Endodermal cell (in vitro differentiated cells): Measurements from ENCODE around the gene HDAC5. TPM values are rescaled to one million over a fixed set of nuclear protein-coding genes. Genes with fewer than 3 reads are reported as not detected.

ENCODE experiments used
- DNase-seq: peaks from one replicate; pipeline ENCODE4 v3.0.0-alpha.2; 2017
- H3K27ac ChIP-seq: 2 replicates; pipeline ENCODE4 v1.5.1; 2013; ENCODE audit warnings: mild to moderate bottlenecking, low read depth, low read length, moderate library complexity
- H3K27me3 ChIP-seq: 2 replicates; pipeline ENCODE4 v1.6.1; 2013; ENCODE audit warnings: mild to moderate bottlenecking, low read length, moderate library complexity; ENCODE audit not compliant: insufficient read depth, control insufficient read depth, poor library complexity, severe bottlenecking
- H3K36me3 ChIP-seq: 2 replicates; pipeline ENCODE4 v1.7.0; 2013; ENCODE audit warnings: mild to moderate bottlenecking, low read length, moderate library complexity; ENCODE audit not compliant: control insufficient read depth, insufficient read depth
- H3K4me1 ChIP-seq: one replicate; pipeline ENCODE4 v1.7.0; 2013; ENCODE audit warnings: low read length; ENCODE audit not compliant: control insufficient read depth, insufficient read depth
- H3K4me3 ChIP-seq: 2 replicates; pipeline ENCODE4 v1.5.1; 2013; ENCODE audit warnings: mild to moderate bottlenecking, low read length, moderate library complexity
- H3K9ac ChIP-seq: 2 replicates; pipeline ENCODE4 v1.6.1; 2013; ENCODE audit warnings: mild to moderate bottlenecking, low read length, moderate library complexity; ENCODE audit not compliant: poor library complexity, severe bottlenecking; ENCODE audit errors: extremely low read depth
- H3K9me3 ChIP-seq: 2 replicates; pipeline ENCODE4 v1.6.1; 2013; ENCODE audit warnings: mild to moderate bottlenecking, low read length, moderate library complexity; ENCODE audit not compliant: control insufficient read depth
- H3K27ac Mint-ChIP-seq: 2 replicates; pipeline ENCODE4 v1.8.0; 2020; ENCODE audit warnings: mixed read lengths
- H3K27me3 Mint-ChIP-seq: 2 replicates; pipeline ENCODE4 v1.8.0; 2021; ENCODE audit warnings: mild to moderate bottlenecking, mixed read lengths; ENCODE audit not compliant: insufficient read depth
- H3K36me3 Mint-ChIP-seq: 2 replicates; pipeline ENCODE4 v1.8.0; 2020; ENCODE audit warnings: low read depth, mixed read lengths
- H3K4me1 Mint-ChIP-seq: 2 replicates; pipeline ENCODE4 v1.8.0; 2020; ENCODE audit warnings: mixed read lengths
- H3K4me3 Mint-ChIP-seq: 2 replicates; pipeline ENCODE4 v1.8.0; 2020; ENCODE audit warnings: mild to moderate bottlenecking, moderate library complexity, mixed read lengths
- H3K9me3 Mint-ChIP-seq: 2 replicates; pipeline ENCODE4 v1.8.0; 2020; ENCODE audit warnings: mild to moderate bottlenecking, mixed read lengths
- CTCF ChIP-seq: fragments of 200-600 bp; sonication (generic); conservative IDR thresholded peaks from 2 replicates; pipeline ENCODE4 v1.5.0; 2021; ENCODE audit warnings: antibody characterized with exemption, mild to moderate bottlenecking
- WGBS, 2 experiments: methylation state at CpG; one replicate each; pipeline versions ENCODE4 v1.1.5 to v1.1.7; 2013; ENCODE audit warnings: missing lambda C conversion rate in 2 of 2, mixed read lengths in 1 of 2; ENCODE audit not compliant: insufficient coverage in 1 of 2, insufficient read length in 1 of 2; 5-methylcytosine and 5-hydroxymethylcytosine counted together
- total RNA-seq, 2 donors: library from RNA; stranded (reverse); fragmentation: NEBNext Ultra II Directional in 1 of 2; extraction: Animal tissue kit (Norgen Biotek cat#: 25700) in 1 of 2; gene quantifications; 2 replicates in 1 of 2; 3 replicates in 1 of 2; pipeline ENCODE4 v1.2.1, GENCODE V29; 2021

HDAC5 gene
- total RNA-seq, 2 donors from 2014 or later = 36.9 to 64.6 TPM

DNA sequence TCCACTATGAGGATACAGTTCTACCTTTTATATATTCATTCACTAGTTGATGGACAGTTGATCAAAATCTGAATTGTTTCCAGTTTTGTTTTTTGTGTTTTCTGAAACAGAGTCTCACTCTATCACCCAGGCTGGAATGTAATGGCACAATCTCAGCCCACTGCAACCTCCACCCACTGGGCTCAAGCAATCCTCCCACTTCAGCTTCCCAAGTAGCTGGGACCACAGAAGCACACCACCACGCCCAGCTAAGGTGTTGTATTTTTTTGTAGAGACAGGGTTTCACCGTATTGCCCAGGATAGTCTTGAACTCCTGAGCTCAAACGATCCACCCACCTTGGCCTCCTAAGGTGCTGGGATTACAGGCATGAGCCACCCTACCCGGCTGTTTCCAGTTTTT is 78.0 kb downstream of the HDAC5 start:
- no peak for DNase-seq
- WGBS, 2 experiments = 85 to 93% methylated on average over 3 to 4 of the region's 4 CpGs
- Mint-ChIP-seq H3K27me3 (no peaks in the 10 kb centered on the region), H3K9me3 (no peaks in the 10 kb centered on the region), H3K36me3 (peaks cover 45% of the 10 kb centered on the region), H3K4me3 (no peak overlapping the region), H3K4me1 (peaks cover 2% of the 10 kb centered on the region), H3K27ac (no peak overlapping the region)
- no peaks in the 10 kb centered on the region for H3K9me3 ChIP-seq
- H3K36me3 ChIP-seq = peaks cover 54% of the 10 kb centered on the region
- H3K9ac ChIP-seq = no peak overlapping the region
- H3K4me3 ChIP-seq = no peak overlapping the region
- no peak for TF ChIP-seq CTCF
- no peaks in the 10 kb centered on the region for H3K4me1 ChIP-seq
- no peaks in the 10 kb centered on the region for H3K27me3 ChIP-seq
- no peak overlapping the region for H3K27ac ChIP-seq

DNA sequence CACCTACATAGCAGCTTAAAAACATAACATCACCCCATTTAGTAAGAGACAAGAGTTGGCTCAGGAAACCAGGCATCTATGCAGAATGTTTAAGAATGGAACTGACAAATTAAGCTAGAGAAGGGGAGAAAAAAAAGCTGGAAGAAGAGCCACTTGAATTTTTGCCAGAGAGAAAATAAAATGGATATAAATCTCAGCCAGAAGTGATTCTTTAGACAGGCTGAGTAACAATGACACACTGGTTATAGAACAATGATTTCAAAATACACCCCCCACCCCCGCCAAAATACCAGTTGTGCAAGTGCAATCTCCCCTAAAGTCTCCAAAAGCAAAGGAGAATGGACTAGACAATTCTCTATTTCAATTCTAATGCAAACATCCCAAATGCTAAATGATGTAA is 79.4 kb downstream of the HDAC5 start:
- Mint-ChIP-seq H3K4me1 (peaks cover 2% of the 10 kb centered on the region), H3K9me3 (no peaks in the 10 kb centered on the region), H3K27ac (no peak overlapping the region)

DNA sequence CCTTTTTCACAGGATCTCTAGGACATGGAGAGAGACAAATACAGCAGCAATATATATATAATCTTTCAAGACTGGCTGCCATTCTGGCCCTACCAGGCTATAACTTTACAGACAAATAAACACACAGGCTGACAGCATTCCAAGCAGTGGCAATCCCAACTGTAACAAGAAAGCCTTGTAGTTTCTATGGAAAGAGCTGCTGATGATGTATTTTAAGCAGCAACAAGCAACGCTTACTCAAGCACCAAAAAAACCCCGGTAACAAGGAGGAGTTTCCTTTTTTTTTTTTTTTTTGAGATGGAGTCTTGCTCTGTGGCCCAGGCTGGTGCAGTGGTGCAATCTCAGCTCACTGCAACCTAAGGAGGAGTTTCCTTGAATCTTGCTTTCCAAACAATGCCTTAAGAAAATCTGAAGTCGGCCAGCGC is 80.2 kb downstream of the HDAC5 start:
- 91 to 100% methylated on average over 3 to 4 of the region's 4 CpGs for WGBS, 2 experiments
- Histone ChIP-seq H3K27ac (no peak overlapping the region), H3K27me3 (no peaks in the 10 kb centered on the region), H3K36me3 (peaks cover 49% of the 10 kb centered on the region), H3K4me3 (no peak overlapping the region), H3K9me3 (no peaks in the 10 kb centered on the region), H3K9ac (no peak overlapping the region), H3K4me1 (no peaks in the 10 kb centered on the region)
- Mint-ChIP-seq H3K4me1 (peaks cover 2% of the 10 kb centered on the region), H3K27ac (peak overlapping the region; percentile 29), H3K27me3 (no peaks in the 10 kb centered on the region), H3K36me3 (peaks cover 44% of the 10 kb centered on the region), H3K9me3 (no peaks in the 10 kb centered on the region), H3K4me3 (no peak overlapping the region)
- DNase-seq = no peak
- no peak for TF ChIP-seq CTCF

More for the DNA sequence above, 79.4 kb downstream of the HDAC5 start:
- no peak for DNase-seq
- H3K9me3 ChIP-seq = no peaks in the 10 kb centered on the region
- H3K9ac ChIP-seq = no peak overlapping the region
- no peaks in the 10 kb centered on the region for H3K27me3 Mint-ChIP-seq
- 86 to 100% methylated on average over 1 of the region's 1 CpG for WGBS, 2 experiments
- H3K27me3 ChIP-seq = no peaks in the 10 kb centered on the region
- no peak overlapping the region for H3K4me3 Mint-ChIP-seq
- H3K4me3 ChIP-seq = no peak overlapping the region
- H3K36me3 Mint-ChIP-seq = peaks cover 44% of the 10 kb centered on the region
- H3K4me1 ChIP-seq = no peaks in the 10 kb centered on the region
- peak overlapping the region; percentile 5 for H3K27ac ChIP-seq
- TF ChIP-seq CTCF = no peak
- H3K36me3 ChIP-seq = peaks cover 50% of the 10 kb centered on the region
